Suprapubic skin (tissue), 4 donors: ENCODE data around the gene ABCC3. TPM values are rescaled to one million over a fixed set of nuclear protein-coding genes. Genes with fewer than 3 reads are reported as not detected.
A peak's percentile ranks its signal among the peaks of the same experiment; 100 is the strongest.
"Not testable (repeated sequence)": the region's sequence is repeated elsewhere in the genome, so short reads cannot be mapped to it uniquely, and the experiment has no call there.

Experiments used
- DNase-seq, 2 donors: peaks; one replicate each; pipeline ENCODE4 v3.0.0-alpha.2; 2019; ENCODE audit warnings: low spot score in 2 of 2
- H3K27ac ChIP-seq: fragments of 200-600 bp; sonication (generic); one replicate; pipeline ENCODE4 v1.5.1; 2019
- H3K27me3 ChIP-seq: fragments of 200-600 bp; sonication (generic); one replicate; pipeline ENCODE4 v1.5.1; 2019
- H3K36me3 ChIP-seq: fragments of 200-600 bp; sonication (generic); one replicate; pipeline ENCODE4 v1.5.1; 2019
- H3K4me1 ChIP-seq: fragments of 200-600 bp; sonication (generic); one replicate; pipeline ENCODE4 v1.5.1; 2019
- H3K4me3 ChIP-seq: fragments of 200-600 bp; sonication (generic); one replicate; pipeline ENCODE4 v1.5.1; 2019; ENCODE audit warnings: mild to moderate bottlenecking
- H3K9me3 ChIP-seq: fragments of 200-600 bp; sonication (generic); one replicate; pipeline ENCODE4 v1.5.1; 2019
- CTCF ChIP-seq, 2 donors: fragments of 200-600 bp in 1 of 2; fragments of 450-650 bp in 1 of 2; sonication (generic) in 1 of 2; IDR thresholded peaks; one replicate each; pipeline ENCODE4 v1.5.1; 2016 to 2019; ENCODE audit warnings: antibody characterized with exemption in 2 of 2, mild to moderate bottlenecking in 1 of 2, moderate library complexity in 1 of 2
- EP300 ChIP-seq: sonication (generic); formaldehyde crosslinking; IDR thresholded peaks from one replicate; pipeline ENCODE4 v1.6.1; 2017; ENCODE audit warnings: antibody characterized with exemption
- POLR2A ChIP-seq, 2 donors: fragments of 450-650 bp; IDR thresholded peaks; one replicate each; pipeline ENCODE4 v1.6.1; 2017; ENCODE audit warnings: antibody characterized with exemption in 2 of 2, mild to moderate bottlenecking in 2 of 2, moderate library complexity in 2 of 2
- POLR2AphosphoS5 ChIP-seq, 3 donors: sonication (generic); formaldehyde crosslinking; IDR thresholded peaks; one replicate each; pipeline ENCODE4 v1.6.1; 2017; ENCODE audit warnings: antibody characterized with exemption in 3 of 3
- WGBS: methylation state at CpG from one replicate; pipeline ENCODE4 v1.1.5; 2018; 5-methylcytosine and 5-hydroxymethylcytosine counted together
- total RNA-seq, 4 donors: library from RNA; depleted of rRNA; stranded (reverse); fragments of >200 nt; gene quantifications; one replicate each; pipeline ENCODE4 v1.1.0, GENCODE V29; 2016

The ABCC3 gene
- total RNA-seq, 4 donors from 2014 or later: 31.7 to 113 (median 36.2) TPM

GRCh38 chr17:50679008-50679544 is 44.4 kb downstream of the ABCC3 start:
- peak in 1 of 2 donors; percentile 25 for DNase-seq
- Histone ChIP-seq H3K27ac (no peak overlapping the region), H3K4me1 (peaks cover 11% of the 10 kb centered on the region), H3K9me3 (no peaks in the 10 kb centered on the region), H3K27me3 (no peaks in the 10 kb centered on the region), H3K36me3 (peaks cover 3% of the 10 kb centered on the region), H3K4me3 (no peak overlapping the region)
- no peak for TF ChIP-seq EP300
- TF ChIP-seq POLR2A (IDR thresholded peaks at IDR 0.05): no peak
- no peak for TF ChIP-seq CTCF (IDR thresholded peaks at IDR 0.05)
- no peak for TF ChIP-seq POLR2AphosphoS5 (IDR thresholded peaks at IDR 0.05)
- WGBS: 95% methylated on average over 11 of the region's 11 CpGs

- H3K36me3 ChIP-seq: peaks cover 3% of the 10 kb centered on the region
- no peak overlapping the region for H3K4me3 ChIP-seq
- peak in 1 of 2 donors; percentile 53 for DNase-seq
- H3K9me3 ChIP-seq: no peaks in the 10 kb centered on the region
- 93% methylated on average over 5 of the region's 5 CpGs for WGBS
- TF ChIP-seq POLR2A (IDR thresholded peaks at IDR 0.05) (no peak), EP300 (no peak), CTCF (IDR thresholded peaks at IDR 0.05) (no peak), POLR2AphosphoS5 (IDR thresholded peaks at IDR 0.05) (no peak)
- no peak overlapping the region for H3K27ac ChIP-seq
- H3K4me1 ChIP-seq: peaks cover 11% of the 10 kb centered on the region
- no peaks in the 10 kb centered on the region for H3K27me3 ChIP-seq
These were observed 45.4 kb downstream of the ABCC3 start for GRCh38 chr17:50680126-50680525.

- H3K36me3 ChIP-seq, H3K27ac ChIP-seq, H3K9me3 ChIP-seq, H3K27me3 ChIP-seq: not testable (repeated sequence)
- WGBS: 72% methylated on average over 12 of the region's 12 CpGs
- Histone ChIP-seq H3K4me1 (peaks cover 11% of the 10 kb centered on the region), H3K4me3 (peak overlapping the region; percentile 11)
- DNase-seq: peak in 1 of 2 donors; percentile 41
These were observed 46.0 kb downstream of the ABCC3 start for GRCh38 chr17:50680543-50681262.

GRCh38 chr17:50681263-50682200 is 46.9 kb downstream of the ABCC3 start:
- WGBS: 57% methylated on average over 27 of the region's 27 CpGs
- DNase-seq: peak in 1 of 2 donors; percentile 59
- Histone ChIP-seq H3K27me3 (no peaks in the 10 kb centered on the region), H3K4me3 (peak overlapping the region; percentile 11), H3K9me3 (no peaks in the 10 kb centered on the region), H3K4me1 (peaks cover 16% of the 10 kb centered on the region), H3K27ac (no peak overlapping the region), H3K36me3 (no peaks in the 10 kb centered on the region)
- TF ChIP-seq CTCF (IDR thresholded peaks at IDR 0.05) (peak; percentile 48 to 50), EP300 (no peak)

- WGBS: 94% methylated on average over 3 of the region's 3 CpGs
- Histone ChIP-seq H3K36me3 (no peaks in the 10 kb centered on the region), H3K4me3 (no peak overlapping the region), H3K27ac (no peak overlapping the region), H3K9me3 (no peaks in the 10 kb centered on the region), H3K4me1 (peaks cover 25% of the 10 kb centered on the region), H3K27me3 (no peaks in the 10 kb centered on the region)
- TF ChIP-seq EP300: no peak
- no peak for TF ChIP-seq POLR2AphosphoS5 (IDR thresholded peaks at IDR 0.05)
- no peak for TF ChIP-seq POLR2A (IDR thresholded peaks at IDR 0.05)
- no peak for TF ChIP-seq CTCF (IDR thresholded peaks at IDR 0.05)
- peak in 1 of 2 donors; percentile 20 for DNase-seq
These were observed 47.8 kb downstream of the ABCC3 start for GRCh38 chr17:50682441-50682840.
